ENCODE data around the gene GALNT18. TPM values are rescaled to one million over a fixed set of nuclear protein-coding genes. Genes with fewer than 3 reads are reported as not detected.

Gene GALNT18
- total and polyA plus RNA-seq, 4 donors = 2.1 to 11.0 (median 3.8) TPM

- TF ChIP-seq RXRA (IDR thresholded peaks at IDR 0.05) = no peak
- TF ChIP-seq HNF4G (IDR thresholded peaks at IDR 0.05) = no peak
Observed at GRCh38 chr11:11532574-11532973, 89.2 kb downstream of the GALNT18 start (continued).

- H3K27ac ChIP-seq (ENCODE audit: low read depth in 1 of 2, low read length in 2 of 2) = no peak overlapping the region
- no peaks in the 10 kb centered on the region for H3K4me1 ChIP-seq (ENCODE audit: control insufficient read depth in 4 of 4, insufficient read depth in 4 of 4, low read length in 3 of 4)
- H3K27me3 ChIP-seq (ENCODE audit: control insufficient read depth in 4 of 4, insufficient read depth in 4 of 4, low read length in 3 of 4) = no peaks in the 10 kb centered on the region
- no peaks in the 10 kb centered on the region for H3K36me3 ChIP-seq (ENCODE audit: control insufficient read depth in 4 of 4, insufficient read depth in 3 of 4, low read depth in 1 of 4, low read length in 3 of 4)
- 87% methylated on average over 11 of the region's 11 CpGs for WGBS
- no peaks in the 10 kb centered on the region for H3K9me3 ChIP-seq (ENCODE audit: control insufficient read depth in 4 of 4, low read length in 3 of 4)
- H3K9ac ChIP-seq (ENCODE audit: low read depth in 1 of 2, low read length in 2 of 2) = no peak overlapping the region
- TF ChIP-seq ZBTB33 (IDR thresholded peaks at IDR 0.05) (no peak), HNF4G (IDR thresholded peaks at IDR 0.05) (no peak), CTCF (IDR thresholded peaks at IDR 0.05; ENCODE audit: low read depth, low read length, missing input control) (no peak), SP1 (IDR thresholded peaks at IDR 0.05) (no peak), ATF3 (IDR thresholded peaks at IDR 0.05) (no peak)
- H3K4me3 ChIP-seq (ENCODE audit: low read depth in 1 of 3, low read length in 3 of 3) = no peak overlapping the region
- no peak for DNase-seq (ENCODE audit: low spot score)
Observed at GRCh38 chr11:11531131-11531908, 90.5 kb downstream of the GALNT18 start.

- Histone ChIP-seq H3K9ac (ENCODE audit: low read depth in 1 of 2, low read length in 2 of 2) (no peak overlapping the region), H3K27ac (ENCODE audit: low read depth in 1 of 2, low read length in 2 of 2) (no peak overlapping the region), H3K4me3 (ENCODE audit: low read depth in 1 of 3, low read length in 3 of 3) (no peak overlapping the region), H3K27me3 (ENCODE audit: control insufficient read depth in 4 of 4, insufficient read depth in 4 of 4, low read length in 3 of 4) (no peaks in the 10 kb centered on the region), H3K4me1 (ENCODE audit: control insufficient read depth in 4 of 4, insufficient read depth in 4 of 4, low read length in 3 of 4) (no peaks in the 10 kb centered on the region), H3K9me3 (ENCODE audit: control insufficient read depth in 4 of 4, low read length in 3 of 4) (no peaks in the 10 kb centered on the region), H3K36me3 (ENCODE audit: control insufficient read depth in 4 of 4, insufficient read depth in 3 of 4, low read depth in 1 of 4, low read length in 3 of 4) (no peaks in the 10 kb centered on the region)
- no peak for TF ChIP-seq HNF4G (IDR thresholded peaks at IDR 0.05)
- no peak for TF ChIP-seq REST (IDR thresholded peaks at IDR 0.05)
- TF ChIP-seq HNF4A (conservative IDR thresholded peaks at IDR 0.05) = no peak
- no peak for TF ChIP-seq GABPA (IDR thresholded peaks at IDR 0.05 in 1 of 2, conservative IDR thresholded peaks at IDR 0.05 in 1 of 2)
- 67% methylated on average over 1 of the region's 1 CpG for WGBS
- no peak for DNase-seq (ENCODE audit: low spot score)
Observed at GRCh38 chr11:11528986-11529385, 92.8 kb downstream of the GALNT18 start.

All from liver (tissue), 9 donors.